ENCODE measurements around the gene ZNF483.
"Not testable (repeated sequence)": the region's sequence is repeated elsewhere in the genome, so short reads cannot be mapped to it uniquely, and the experiment has no call there.

ZNF483 gene

GRCh38 chr9:111610149-111610548 is 85.2 kb downstream of the ZNF483 start:
- TF ChIP-seq CTCF (conservative IDR thresholded peaks at IDR 0.05; ENCODE audit: low read depth, low read length) = no peak
- H3K4me3 ChIP-seq (ENCODE audit: low read depth, low read length) = no peak overlapping the region
- DNase-seq (ENCODE audit: low read depth) = no peak

- TF ChIP-seq CTCF (conservative IDR thresholded peaks at IDR 0.05; ENCODE audit: low read depth, low read length) = no peak
- no peak overlapping the region for H3K4me3 ChIP-seq (ENCODE audit: low read depth, low read length)
- DNase-seq (ENCODE audit: low read depth) = no peak
Observed at GRCh38 chr9:111610845-111611244, 85.9 kb downstream of the ZNF483 start.

GRCh38 chr9:111613436-111614040 is 88.6 kb downstream of the ZNF483 start:
- no peak for DNase-seq (ENCODE audit: low read depth)
- H3K4me3 ChIP-seq (ENCODE audit: low read depth, low read length) = no peak overlapping the region
- no peak for TF ChIP-seq CTCF (conservative IDR thresholded peaks at IDR 0.05; ENCODE audit: low read depth, low read length)

DNA sequence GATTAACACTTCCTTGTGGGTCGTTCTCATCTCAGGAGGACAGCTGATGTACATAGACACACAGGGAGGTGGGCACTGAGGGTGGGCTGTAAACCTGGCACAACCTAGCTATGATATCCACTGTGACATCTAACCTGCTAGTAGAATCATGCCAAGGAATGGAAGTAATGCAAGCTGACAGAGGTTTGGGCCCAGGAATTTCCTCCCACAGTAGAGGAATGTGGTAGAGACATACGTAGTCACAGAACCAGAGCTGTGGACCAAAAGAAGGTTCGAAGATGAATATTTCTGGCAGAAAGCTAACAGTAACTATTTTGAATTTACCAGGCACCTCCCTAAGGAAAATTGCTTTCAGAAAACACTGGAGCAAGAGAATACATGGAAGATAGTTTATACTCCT is 90.9 kb downstream of the ZNF483 start:
- TF ChIP-seq CTCF (conservative IDR thresholded peaks at IDR 0.05; ENCODE audit: low read depth, low read length) = no peak
- peak; percentile 53 for DNase-seq (ENCODE audit: low read depth)
- no peak overlapping the region for H3K4me3 ChIP-seq (ENCODE audit: low read depth, low read length)

DNA sequence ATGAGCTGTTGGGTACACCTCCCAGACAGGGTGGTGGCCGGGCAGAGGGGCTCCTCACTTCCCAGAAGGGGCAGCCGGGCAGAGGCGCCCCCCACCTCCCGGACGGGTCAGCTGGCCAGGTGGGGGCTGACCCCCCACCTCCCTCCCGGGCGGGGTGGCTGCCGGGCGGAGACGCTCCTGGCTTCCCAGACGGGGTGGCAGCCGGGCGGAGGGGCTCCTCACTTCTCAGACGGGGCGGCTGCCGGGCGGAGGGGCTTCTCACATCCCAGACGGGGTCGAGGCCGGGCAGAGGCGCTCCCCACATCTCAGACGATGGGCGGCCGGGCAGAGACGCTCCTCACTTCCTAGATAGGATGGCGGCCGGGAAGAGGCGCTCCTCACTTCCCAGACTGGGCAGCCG is 92.4 kb downstream of the ZNF483 start:
- DNase-seq (ENCODE audit: low read depth); H3K4me3 ChIP-seq (ENCODE audit: low read depth, low read length): not testable (repeated sequence)

DNA sequence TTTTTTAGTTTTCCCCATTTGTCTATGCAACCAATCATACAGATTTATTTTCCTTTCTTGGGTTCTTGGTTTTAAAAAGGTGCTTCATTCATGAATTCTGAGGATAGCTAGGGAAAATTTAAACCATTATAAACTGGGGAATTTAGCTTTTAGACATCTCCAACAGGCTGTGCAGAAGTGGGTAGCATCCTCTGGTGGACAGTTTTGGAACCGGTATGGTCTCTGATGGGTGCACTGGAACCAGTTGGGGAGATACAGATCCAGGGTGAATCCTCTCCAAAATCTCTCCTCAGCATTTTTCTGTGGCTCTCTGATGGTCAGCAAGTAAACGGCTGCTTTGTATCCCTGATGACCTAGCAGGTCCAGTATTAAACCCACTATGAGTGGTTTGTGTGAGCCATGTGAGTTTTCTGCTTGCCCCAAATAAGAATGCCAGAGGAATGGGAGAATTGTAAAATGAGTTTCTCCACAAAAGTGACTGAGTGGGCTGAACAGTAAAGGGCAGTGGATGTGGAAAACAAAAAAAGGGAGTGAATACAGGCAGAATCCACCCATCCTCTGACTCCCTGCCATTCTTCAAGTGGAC is 97.0 kb downstream of the ZNF483 start:
- peak; percentile 100 for TF ChIP-seq CTCF (conservative IDR thresholded peaks at IDR 0.05; ENCODE audit: low read depth, low read length)
- DNase-seq (ENCODE audit: low read depth) = peak; percentile 81
- no peak overlapping the region for H3K4me3 ChIP-seq (ENCODE audit: low read depth, low read length)

DNA sequence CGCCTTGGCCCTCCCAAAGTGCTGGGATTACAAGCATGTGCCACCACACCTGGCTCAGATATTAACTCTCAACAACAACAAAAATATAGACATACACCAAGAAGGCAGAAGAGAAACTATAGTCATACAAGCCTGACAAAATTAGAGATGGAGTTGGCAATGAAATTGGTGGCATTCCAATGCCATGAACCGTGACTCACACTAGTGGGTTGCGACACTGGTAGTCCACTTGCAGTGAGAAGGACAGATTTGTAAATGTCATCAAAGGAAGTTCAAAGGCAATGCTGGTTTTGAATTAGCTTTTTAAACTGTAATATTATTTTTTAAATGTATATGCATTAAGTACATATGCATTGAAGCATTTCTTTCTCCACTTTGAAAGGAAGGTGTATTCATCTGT is 97.6 kb downstream of the ZNF483 start:
- peak; percentile 67 for DNase-seq (ENCODE audit: low read depth)
- H3K4me3 ChIP-seq (ENCODE audit: low read depth, low read length) = no peak overlapping the region
- TF ChIP-seq CTCF (conservative IDR thresholded peaks at IDR 0.05; ENCODE audit: low read depth, low read length) = no peak

Measured in choroid plexus epithelial cell (primary cell).